Upper lobe of left lung (tissue), 4 donors: ENCODE data around the gene UBALD1.

ENCODE experiments used
- EP300 ChIP-seq, 4 donors: sonication (generic); formaldehyde crosslinking; IDR thresholded peaks; one replicate each; pipeline ENCODE4 v1.5.1; 2017; ENCODE audit warnings: antibody characterized with exemption in 4 of 4, control low read depth in 2 of 4
- POLR2A ChIP-seq, 4 donors: fragments of 450-650 bp; IDR thresholded peaks; one replicate each; pipeline ENCODE4 v1.5.1; 2016 to 2017; ENCODE audit warnings: antibody characterized with exemption in 4 of 4, mild to moderate bottlenecking in 2 of 4
- POLR2AphosphoS5 ChIP-seq, 2 donors: sonication (generic); formaldehyde crosslinking; IDR thresholded peaks; one replicate each; pipeline ENCODE4 v1.5.1; 2017; ENCODE audit warnings: antibody characterized with exemption in 2 of 2
- TF ChIP-seq, protein P1 (sequence below), 6 experiments: fragments of 450-650 bp in 4 of 6; fragments of 200-600 bp in 2 of 6; sonication (generic) in 2 of 6; IDR thresholded peaks; one replicate each; pipeline ENCODE4 v1.5.1; 2016 to 2019; ENCODE audit warnings: antibody characterized with exemption in 6 of 6

- TF ChIP-seq POLR2A (IDR thresholded peaks at IDR 0.05) (no peak), POLR2AphosphoS5 (IDR thresholded peaks at IDR 0.05) (no peak), EP300 (IDR thresholded peaks at IDR 0.05) (no peak)
- TF ChIP-seq, protein P1, sequence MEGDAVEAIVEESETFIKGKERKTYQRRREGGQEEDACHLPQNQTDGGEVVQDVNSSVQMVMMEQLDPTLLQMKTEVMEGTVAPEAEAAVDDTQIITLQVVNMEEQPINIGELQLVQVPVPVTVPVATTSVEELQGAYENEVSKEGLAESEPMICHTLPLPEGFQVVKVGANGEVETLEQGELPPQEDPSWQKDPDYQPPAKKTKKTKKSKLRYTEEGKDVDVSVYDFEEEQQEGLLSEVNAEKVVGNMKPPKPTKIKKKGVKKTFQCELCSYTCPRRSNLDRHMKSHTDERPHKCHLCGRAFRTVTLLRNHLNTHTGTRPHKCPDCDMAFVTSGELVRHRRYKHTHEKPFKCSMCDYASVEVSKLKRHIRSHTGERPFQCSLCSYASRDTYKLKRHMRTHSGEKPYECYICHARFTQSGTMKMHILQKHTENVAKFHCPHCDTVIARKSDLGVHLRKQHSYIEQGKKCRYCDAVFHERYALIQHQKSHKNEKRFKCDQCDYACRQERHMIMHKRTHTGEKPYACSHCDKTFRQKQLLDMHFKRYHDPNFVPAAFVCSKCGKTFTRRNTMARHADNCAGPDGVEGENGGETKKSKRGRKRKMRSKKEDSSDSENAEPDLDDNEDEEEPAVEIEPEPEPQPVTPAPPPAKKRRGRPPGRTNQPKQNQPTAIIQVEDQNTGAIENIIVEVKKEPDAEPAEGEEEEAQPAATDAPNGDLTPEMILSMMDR (IDR thresholded peaks at IDR 0.05), result no peak
Observed at GRCh38 chr16:4655801-4656200, 41.1 kb upstream of the UBALD1 start.
